Brain microvascular endothelial cell (primary cell): ENCODE results near the gene JAK2.
A peak's percentile ranks its signal among the peaks of the same experiment; 100 is the strongest.

Source experiments
- DNase-seq: peaks from one replicate; pipeline ENCODE4 v3.0.0-alpha.2; 2020
- H3K27ac ChIP-seq: fragments of 250-450 bp; sonication (Bioruptor Pico); 2 replicates; pipeline ENCODE4 v1.5.1; 2020; ENCODE audit warnings: mild to moderate bottlenecking, moderate library complexity
- H3K27me3 ChIP-seq: fragments of 250-450 bp; sonication (Bioruptor Pico); replicated peaks from 2 replicates; pipeline ENCODE4 v1.5.1; 2020; ENCODE audit warnings: mild to moderate bottlenecking
- H3K36me3 ChIP-seq: fragments of 250-450 bp; sonication (Bioruptor Pico); replicated peaks from 2 replicates; pipeline ENCODE4 v1.5.1; 2020; ENCODE audit warnings: mild to moderate bottlenecking
- H3K4me3 ChIP-seq: 2 replicates; pipeline ENCODE4 v1.5.1; 2011; ENCODE audit warnings: low read depth, mild to moderate bottlenecking, control low read depth, low read length, moderate library complexity
- in situ Hi-C: cut with HindIII; loops from 2 replicates; pipeline ENCODE4 v1.10.0; 2017; ENCODE audit warnings: low sequenced_read_pairs, low pct_ligation_motif_present
- TF ChIP-seq, protein P1 (sequence below): IDR thresholded peaks from 2 replicates; pipeline ENCODE4 v1.5.1; 2011; ENCODE audit warnings: low read depth, mild to moderate bottlenecking, moderate library complexity, low read length, control low read depth, inconsistent platforms; ENCODE audit errors: missing control alignments

The JAK2 gene

DNA sequence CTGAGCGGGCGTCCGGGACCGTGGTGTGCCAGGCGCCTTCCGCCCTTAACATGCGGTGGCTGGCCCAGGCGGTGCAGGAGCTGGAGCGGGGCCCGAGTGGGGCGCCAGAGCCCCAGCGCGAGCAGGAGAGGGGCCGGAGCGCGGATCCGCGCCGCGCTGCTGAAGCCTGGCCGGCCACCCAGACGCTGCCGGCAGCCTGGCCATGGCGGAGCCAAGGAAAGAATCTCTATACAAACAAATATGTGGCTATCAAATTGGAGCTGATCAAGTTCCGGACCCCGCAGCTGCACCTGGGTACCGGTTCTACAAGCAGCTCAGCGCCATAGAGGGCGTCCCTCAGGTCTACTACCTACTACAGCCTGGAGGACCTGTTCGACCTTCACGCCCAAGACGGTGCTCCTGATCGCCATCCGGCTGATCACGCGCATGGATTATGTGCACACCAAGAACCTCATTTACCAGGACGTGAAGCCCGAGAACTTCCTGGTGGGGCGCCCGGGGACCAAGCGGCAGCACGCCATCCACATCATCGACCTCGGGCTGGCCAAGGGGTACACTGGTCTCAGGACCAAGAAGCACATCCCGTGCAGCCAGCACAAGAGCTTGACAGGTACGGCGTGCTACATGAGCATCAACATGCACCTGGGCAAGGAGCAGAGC, 55.8 kb downstream of the JAK2 start:
- Histone ChIP-seq H3K27me3 (no peaks in the 10 kb centered on the region), H3K36me3 (peaks cover 8% of the 10 kb centered on the region), H3K4me3 (no peak overlapping the region), H3K27ac (no peak overlapping the region)
- in situ Hi-C loops = no loop called here
- DNase-seq = no peak
- TF ChIP-seq, protein P1, sequence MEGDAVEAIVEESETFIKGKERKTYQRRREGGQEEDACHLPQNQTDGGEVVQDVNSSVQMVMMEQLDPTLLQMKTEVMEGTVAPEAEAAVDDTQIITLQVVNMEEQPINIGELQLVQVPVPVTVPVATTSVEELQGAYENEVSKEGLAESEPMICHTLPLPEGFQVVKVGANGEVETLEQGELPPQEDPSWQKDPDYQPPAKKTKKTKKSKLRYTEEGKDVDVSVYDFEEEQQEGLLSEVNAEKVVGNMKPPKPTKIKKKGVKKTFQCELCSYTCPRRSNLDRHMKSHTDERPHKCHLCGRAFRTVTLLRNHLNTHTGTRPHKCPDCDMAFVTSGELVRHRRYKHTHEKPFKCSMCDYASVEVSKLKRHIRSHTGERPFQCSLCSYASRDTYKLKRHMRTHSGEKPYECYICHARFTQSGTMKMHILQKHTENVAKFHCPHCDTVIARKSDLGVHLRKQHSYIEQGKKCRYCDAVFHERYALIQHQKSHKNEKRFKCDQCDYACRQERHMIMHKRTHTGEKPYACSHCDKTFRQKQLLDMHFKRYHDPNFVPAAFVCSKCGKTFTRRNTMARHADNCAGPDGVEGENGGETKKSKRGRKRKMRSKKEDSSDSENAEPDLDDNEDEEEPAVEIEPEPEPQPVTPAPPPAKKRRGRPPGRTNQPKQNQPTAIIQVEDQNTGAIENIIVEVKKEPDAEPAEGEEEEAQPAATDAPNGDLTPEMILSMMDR = no peak

DNA sequence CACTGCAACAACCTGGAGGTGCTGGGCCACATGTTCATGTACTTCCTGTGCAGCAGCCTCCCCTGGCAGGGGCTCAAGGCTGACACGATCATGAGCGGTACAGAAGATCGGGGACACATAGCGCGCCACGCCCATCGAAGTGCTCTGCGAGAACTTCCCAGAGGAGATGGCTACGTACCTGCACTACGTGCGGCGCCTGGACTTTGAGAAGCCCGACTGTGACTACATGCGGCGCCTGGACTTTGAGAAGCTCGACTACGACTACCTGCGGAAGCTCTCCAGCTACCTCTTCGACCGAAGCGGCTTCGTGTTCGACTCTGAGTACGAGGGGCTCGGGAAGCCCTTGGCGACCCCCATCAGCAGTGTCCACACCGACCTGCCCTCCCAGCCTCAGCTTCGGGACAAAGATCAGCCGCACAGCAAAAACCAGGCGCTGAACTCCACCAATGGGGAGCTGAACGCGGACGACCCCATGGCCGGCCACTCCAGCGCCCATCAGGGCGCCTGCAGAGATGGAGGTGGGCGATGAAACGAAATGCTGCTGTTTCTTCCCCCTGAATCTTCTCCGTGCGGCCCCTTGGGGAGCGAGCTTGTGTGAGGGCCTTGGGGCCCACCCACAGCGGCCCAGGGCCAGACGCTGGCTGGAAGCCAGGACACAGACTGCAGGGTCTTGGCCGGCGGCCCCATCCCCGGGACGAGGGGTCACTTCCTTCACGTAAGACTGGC, 56.5 kb downstream of the JAK2 start:
- TF ChIP-seq, protein P1 = no peak
- no peak overlapping the region for H3K27ac ChIP-seq
- peaks cover 8% of the 10 kb centered on the region for H3K36me3 ChIP-seq
- DNase-seq = no peak
- H3K27me3 ChIP-seq = no peaks in the 10 kb centered on the region
- no peak overlapping the region for H3K4me3 ChIP-seq
- in situ Hi-C loops = no loop called here

- TF ChIP-seq, protein P1 = no peak
- no peak for DNase-seq
- in situ Hi-C loops = no loop called here
- Histone ChIP-seq H3K36me3 (peaks cover 8% of the 10 kb centered on the region), H3K4me3 (peak overlapping the region; percentile 10), H3K27ac (no peak overlapping the region), H3K27me3 (no peaks in the 10 kb centered on the region)
Observed at GRCh38 chr9:5042661-5043178, 57.6 kb downstream of the JAK2 start.

DNA sequence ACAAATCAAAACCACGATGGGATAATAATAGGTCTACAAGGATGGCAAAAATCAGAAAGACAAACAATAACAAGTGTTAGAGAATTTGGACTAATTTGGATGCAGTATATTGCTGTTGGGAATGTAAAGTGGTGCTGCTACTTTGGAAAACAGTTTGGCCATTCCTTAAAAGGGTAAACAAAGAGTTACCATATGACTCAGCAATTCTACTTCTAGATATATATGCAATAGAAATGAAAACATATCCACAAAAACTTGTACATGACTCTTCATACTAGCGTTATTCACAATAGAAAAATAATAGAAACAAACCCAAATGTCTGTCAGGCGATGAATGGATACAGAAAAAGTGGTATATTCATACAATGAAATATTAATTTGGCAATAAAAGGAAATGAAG, 58.3 kb downstream of the JAK2 start:
- no peak overlapping the region for H3K4me3 ChIP-seq
- H3K36me3 ChIP-seq = peaks cover 8% of the 10 kb centered on the region
- no peak for DNase-seq
- in situ Hi-C loops = no loop called here
- no peak overlapping the region for H3K27ac ChIP-seq
- TF ChIP-seq, protein P1 = no peak
- H3K27me3 ChIP-seq = no peaks in the 10 kb centered on the region

DNA sequence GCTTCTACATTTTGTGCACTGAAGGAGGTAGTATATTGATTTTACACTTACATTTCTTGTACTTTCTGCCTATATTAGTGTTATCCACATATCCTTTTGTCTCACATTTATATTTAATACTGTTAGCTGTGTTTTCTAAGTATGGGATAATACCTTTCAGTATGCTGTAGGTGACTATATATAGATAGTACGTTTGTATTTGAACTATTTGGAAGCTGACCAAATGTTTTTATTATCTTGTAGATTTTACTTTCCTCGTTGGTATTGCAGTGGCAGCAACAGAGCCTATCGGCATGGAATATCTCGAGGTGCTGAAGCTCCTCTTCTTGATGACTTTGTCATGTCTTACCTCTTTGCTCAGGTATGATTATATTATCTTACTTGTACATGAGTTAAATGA, 59.1 kb downstream of the JAK2 start:
- TF ChIP-seq, protein P1 = no peak
- no peak for DNase-seq
- Histone ChIP-seq H3K27me3 (no peaks in the 10 kb centered on the region), H3K36me3 (peaks cover 8% of the 10 kb centered on the region), H3K27ac (no peak overlapping the region), H3K4me3 (no peak overlapping the region)
- in situ Hi-C loops = no loop called here
